DND-41 (cell line): ENCODE measurements around the gene STK32C.

Experiments used
- CTCF ChIP-seq: IDR thresholded peaks from 2 replicates; pipeline ENCODE4 v1.5.1; 2012; ENCODE audit warnings: borderline replicate concordance, low read length, moderate library complexity, mild to moderate bottlenecking; ENCODE audit not compliant: poor library complexity, severe bottlenecking; ENCODE audit errors: extremely low read depth
- EZH2 ChIP-seq: IDR thresholded peaks from 3 replicates; pipeline ENCODE4 v1.6.1; 2012; ENCODE audit warnings: borderline replicate concordance, low read depth, mild to moderate bottlenecking, moderate library complexity, low read length, inconsistent platforms; ENCODE audit not compliant: severe bottlenecking

GRCh38 chr10:132274986-132275385 lies 32.8 kb downstream of the STK32C start:
- TF ChIP-seq CTCF (no peak), EZH2 (no peak)
